Renal pelvis (tissue), 4 donors: Measurements from ENCODE around the gene SLC44A5. TPM values are rescaled to one million over a fixed set of nuclear protein-coding genes. Genes with fewer than 3 reads are reported as not detected.
"Not testable (repeated sequence)": the region's sequence is repeated elsewhere in the genome, so short reads cannot be mapped to it uniquely, and the experiment has no call there.

ENCODE experiments used
- DNase-seq: peaks from one replicate; pipeline ENCODE4 v3.0.0-alpha.2; 2013
- polyA plus RNA-seq, 3 donors: library from polyadenylated mRNA; unstranded; fragments of 120-200 nt; gene quantifications; one replicate each; pipeline ENCODE4 v1.2.1, GENCODE V29; 2013; ENCODE audit not compliant: insufficient read length in 3 of 3

Gene SLC44A5
- polyA plus RNA-seq, 3 donors = 9.6 to 19.9 (median 14.2) TPM

GRCh38 chr1:75461808-75462325 is 149.0 kb downstream of the SLC44A5 start:
- no peak for DNase-seq

GRCh38 chr1:75449998-75450397 is 160.9 kb downstream of the SLC44A5 start:
- DNase-seq = no peak

- no peak for DNase-seq
Observed at GRCh38 chr1:75444220-75444619, 166.7 kb downstream of the SLC44A5 start.

- DNase-seq = no peak
Observed at GRCh38 chr1:75440274-75440673, 170.6 kb downstream of the SLC44A5 start.

GRCh38 chr1:75438355-75438754 is 172.6 kb downstream of the SLC44A5 start:
- no peak for DNase-seq

- DNase-seq = no peak
Observed at GRCh38 chr1:75431843-75432242, 179.1 kb downstream of the SLC44A5 start.

- no peak for DNase-seq
Observed at GRCh38 chr1:75430526-75430925, 180.4 kb downstream of the SLC44A5 start.

GRCh38 chr1:75426688-75427087 is 184.2 kb downstream of the SLC44A5 start:
- no peak for DNase-seq

- DNase-seq = no peak
Observed at GRCh38 chr1:75425001-75425650, 185.8 kb downstream of the SLC44A5 start.

- no peak for DNase-seq
Observed at GRCh38 chr1:75423616-75424015, 187.3 kb downstream of the SLC44A5 start.

GRCh38 chr1:75423136-75423535 is 187.8 kb downstream of the SLC44A5 start:
- no peak for DNase-seq

GRCh38 chr1:75421371-75421770 is 189.5 kb downstream of the SLC44A5 start:
- DNase-seq = no peak

GRCh38 chr1:75415187-75415586 is 195.7 kb downstream of the SLC44A5 start:
- DNase-seq = no peak

GRCh38 chr1:75412616-75413015 is 198.3 kb downstream of the SLC44A5 start:
- no peak for DNase-seq

GRCh38 chr1:75404681-75405080 is 206.2 kb downstream of the SLC44A5 start:
- not testable (repeated sequence) for DNase-seq

- DNase-seq = not testable (repeated sequence)
Observed at GRCh38 chr1:75403147-75403646, 207.7 kb downstream of the SLC44A5 start.

GRCh38 chr1:75400716-75401115 is 210.2 kb downstream of the SLC44A5 start:
- no peak for DNase-seq

- no peak for DNase-seq
Observed at GRCh38 chr1:75396745-75397144, 214.2 kb downstream of the SLC44A5 start.

GRCh38 chr1:75396260-75396659 is 214.7 kb downstream of the SLC44A5 start:
- DNase-seq = no peak

- no peak for DNase-seq
Observed at GRCh38 chr1:75394386-75395139, 216.4 kb downstream of the SLC44A5 start.

- DNase-seq = no peak
Observed at GRCh38 chr1:75392278-75392677, 218.6 kb downstream of the SLC44A5 start.

- DNase-seq = not testable (repeated sequence)
Observed at GRCh38 chr1:75375476-75376447, 235.2 kb downstream of the SLC44A5 start.
